Mononuclear cell (primary cell): ENCODE results near the gene MTMR10. TPM values are rescaled to one million over a fixed set of nuclear protein-coding genes. Genes with fewer than 3 reads are reported as not detected.

Experiments
- H3K27me3 ChIP-seq: 2 replicates; pipeline ENCODE4 v1.6.0; 2011; ENCODE audit warnings: low read length, control low read depth; ENCODE audit not compliant: insufficient read depth
- H3K4me1 ChIP-seq: 2 replicates; pipeline ENCODE4 v1.5.1; 2011; ENCODE audit warnings: mild to moderate bottlenecking, low read length, control low read depth; ENCODE audit not compliant: insufficient read depth
- H3K4me3 ChIP-seq: 2 replicates; pipeline ENCODE4 v1.5.1; 2011; ENCODE audit warnings: mild to moderate bottlenecking, low read length, moderate library complexity
- H3K9me3 ChIP-seq: 2 replicates; pipeline ENCODE4 v1.5.1; 2011; ENCODE audit warnings: low read depth, mild to moderate bottlenecking, control low read depth, low read length
- total RNA-seq: library from RNA; depleted of rRNA; stranded (reverse); fragments of >200 nt; gene quantifications from one replicate; pipeline ENCODE4 v1.2.3, GENCODE V29; 2012

Gene MTMR10
- 79.0 TPM for total RNA-seq

GRCh38 chr15:30991255-30992235, at the start of gene MTMR10:
Gene MTMR10 (minus strand): TSS chr15:30991628. CDS start chr15:30991506, 122 bp downstream.
- H3K4me1 ChIP-seq, result peaks cover 33% of the 10 kb centered on the region
- peak within 1 kb of the TSS; percentile 93 for H3K4me3 ChIP-seq
- no peaks in the 10 kb centered on the region for H3K27me3 ChIP-seq
- H3K9me3 ChIP-seq, result no peaks in the 10 kb centered on the region

GRCh38 chr15:31040611-31041010, 49.2 kb upstream of the MTMR10 start:
- H3K4me3 ChIP-seq, result no peak overlapping the region
- no peaks in the 10 kb centered on the region for H3K4me1 ChIP-seq
- no peaks in the 10 kb centered on the region for H3K27me3 ChIP-seq
- no peaks in the 10 kb centered on the region for H3K9me3 ChIP-seq

GRCh38 chr15:31039961-31040360, 48.5 kb upstream of the MTMR10 start:
- no peaks in the 10 kb centered on the region for H3K4me1 ChIP-seq
- no peaks in the 10 kb centered on the region for H3K9me3 ChIP-seq
- no peaks in the 10 kb centered on the region for H3K27me3 ChIP-seq
- no peak overlapping the region for H3K4me3 ChIP-seq

- Histone ChIP-seq H3K27me3 (no peaks in the 10 kb centered on the region), H3K4me3 (no peak overlapping the region)
Measured at GRCh38 chr15:31037731-31038477, 46.5 kb upstream of the MTMR10 start.

GRCh38 chr15:31036783-31037182, 45.4 kb upstream of the MTMR10 start:
- Histone ChIP-seq H3K27me3 (no peaks in the 10 kb centered on the region), H3K4me3 (no peak overlapping the region), H3K9me3 (no peaks in the 10 kb centered on the region), H3K4me1 (no peaks in the 10 kb centered on the region)

More at GRCh38 chr15:31037731-31038477, 46.5 kb upstream of the MTMR10 start:
- H3K4me1 ChIP-seq, result no peaks in the 10 kb centered on the region
- H3K9me3 ChIP-seq, result no peaks in the 10 kb centered on the region

- no peaks in the 10 kb centered on the region for H3K27me3 ChIP-seq
- no peaks in the 10 kb centered on the region for H3K4me1 ChIP-seq
- no peaks in the 10 kb centered on the region for H3K9me3 ChIP-seq
- H3K4me3 ChIP-seq, result no peak overlapping the region
Measured at GRCh38 chr15:31035610-31036009, 44.2 kb upstream of the MTMR10 start.

- Histone ChIP-seq H3K4me3 (no peak overlapping the region), H3K27me3 (no peaks in the 10 kb centered on the region), H3K9me3 (no peaks in the 10 kb centered on the region), H3K4me1 (no peaks in the 10 kb centered on the region)
Measured at GRCh38 chr15:31034152-31034551, 42.7 kb upstream of the MTMR10 start.

- no peaks in the 10 kb centered on the region for H3K27me3 ChIP-seq
- H3K4me1 ChIP-seq, result no peaks in the 10 kb centered on the region
- H3K4me3 ChIP-seq, result no peak overlapping the region
- no peaks in the 10 kb centered on the region for H3K9me3 ChIP-seq
Measured at GRCh38 chr15:31032961-31033371, 41.5 kb upstream of the MTMR10 start.

- Histone ChIP-seq H3K4me1 (no peaks in the 10 kb centered on the region), H3K27me3 (no peaks in the 10 kb centered on the region), H3K4me3 (no peak overlapping the region), H3K9me3 (no peaks in the 10 kb centered on the region)
Measured at GRCh38 chr15:31031471-31032067, 40.1 kb upstream of the MTMR10 start.

GRCh38 chr15:31027910-31028578, 36.6 kb upstream of the MTMR10 start:
- Histone ChIP-seq H3K9me3 (no peaks in the 10 kb centered on the region), H3K27me3 (no peaks in the 10 kb centered on the region), H3K4me3 (no peak overlapping the region), H3K4me1 (peaks cover 6% of the 10 kb centered on the region)

- H3K4me1 ChIP-seq, result peaks cover 17% of the 10 kb centered on the region
- no peaks in the 10 kb centered on the region for H3K9me3 ChIP-seq
- no peaks in the 10 kb centered on the region for H3K27me3 ChIP-seq
- H3K4me3 ChIP-seq, result no peak overlapping the region
Measured at GRCh38 chr15:31025996-31026395, 34.6 kb upstream of the MTMR10 start.

- Histone ChIP-seq H3K4me1 (peaks cover 23% of the 10 kb centered on the region), H3K4me3 (no peak overlapping the region), H3K9me3 (no peaks in the 10 kb centered on the region), H3K27me3 (no peaks in the 10 kb centered on the region)
Measured at GRCh38 chr15:31024979-31025378, 33.6 kb upstream of the MTMR10 start.

GRCh38 chr15:31024330-31024729, 32.9 kb upstream of the MTMR10 start:
- Histone ChIP-seq H3K27me3 (no peaks in the 10 kb centered on the region), H3K4me1 (peaks cover 23% of the 10 kb centered on the region), H3K9me3 (no peaks in the 10 kb centered on the region), H3K4me3 (no peak overlapping the region)

GRCh38 chr15:31023841-31024240, 32.4 kb upstream of the MTMR10 start:
- peaks cover 23% of the 10 kb centered on the region for H3K4me1 ChIP-seq

More at GRCh38 chr15:31023841-31024240, 32.4 kb upstream of the MTMR10 start:
- Histone ChIP-seq H3K9me3 (no peaks in the 10 kb centered on the region), H3K27me3 (no peaks in the 10 kb centered on the region), H3K4me3 (no peak overlapping the region)
